ENCODE results near the gene CYP26A1.

Gene CYP26A1

DNA sequence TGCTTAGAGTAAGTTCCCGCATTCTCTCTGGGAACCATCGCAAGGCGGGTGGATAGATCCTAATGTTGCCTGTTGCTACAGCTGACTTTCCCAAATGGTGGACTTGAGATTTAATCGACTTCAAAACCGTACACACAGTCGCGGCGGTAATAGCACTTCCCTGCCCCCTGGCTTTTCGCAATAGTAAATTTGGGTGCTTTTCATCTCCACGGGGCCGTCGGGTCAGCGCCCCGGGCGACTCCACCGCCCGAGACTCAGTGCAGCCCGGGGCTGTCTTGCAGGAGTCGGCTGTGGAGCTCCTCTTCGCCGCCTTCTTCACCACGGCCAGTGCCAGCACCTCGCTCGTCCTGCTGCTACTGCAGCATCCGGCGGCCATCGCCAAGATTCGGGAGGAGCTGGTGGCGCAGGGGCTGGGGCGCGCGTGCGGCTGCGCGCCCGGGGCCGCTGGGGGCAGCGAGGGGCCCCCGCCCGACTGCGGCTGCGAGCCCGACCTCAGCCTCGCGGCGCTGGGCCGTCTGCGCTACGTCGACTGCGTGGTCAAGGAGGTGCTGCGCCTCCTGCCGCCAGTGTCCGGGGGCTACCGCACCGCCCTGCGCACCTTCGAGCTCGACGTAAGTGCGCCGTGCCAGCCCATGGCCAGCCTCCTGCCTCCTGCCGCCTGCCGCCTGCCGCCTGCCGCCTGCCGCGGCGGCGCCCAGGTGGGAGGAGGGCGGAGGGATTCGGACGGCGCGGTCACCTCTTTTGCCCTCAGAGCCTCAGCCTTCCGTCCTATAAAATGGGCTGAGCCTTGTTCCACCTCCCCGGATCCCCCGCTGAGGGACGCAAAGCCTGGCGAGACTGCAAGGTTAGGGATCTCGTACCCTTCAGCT, 7.8 kb upstream of the CYP26A1 start:
- DNase-seq = no peak

DNA sequence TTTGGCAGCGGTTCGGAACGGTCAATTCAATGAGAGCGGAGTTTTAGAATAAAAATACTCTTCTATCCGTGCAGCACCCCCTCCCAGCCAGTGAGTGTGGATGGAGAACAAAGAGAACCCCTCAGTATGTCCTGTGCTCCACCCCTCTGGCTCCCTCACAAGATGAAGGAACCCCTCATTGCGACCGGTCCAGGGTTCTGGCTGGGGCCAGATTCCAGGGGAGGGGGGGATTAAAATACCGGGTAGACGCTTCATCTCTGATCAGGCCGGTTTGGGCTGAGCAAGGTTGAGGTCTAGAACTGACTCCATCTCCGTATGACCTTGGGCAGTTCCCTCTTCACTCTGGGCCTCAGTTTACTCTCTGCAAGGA, 7.2 kb upstream of the CYP26A1 start:
- no peak for DNase-seq

DNA sequence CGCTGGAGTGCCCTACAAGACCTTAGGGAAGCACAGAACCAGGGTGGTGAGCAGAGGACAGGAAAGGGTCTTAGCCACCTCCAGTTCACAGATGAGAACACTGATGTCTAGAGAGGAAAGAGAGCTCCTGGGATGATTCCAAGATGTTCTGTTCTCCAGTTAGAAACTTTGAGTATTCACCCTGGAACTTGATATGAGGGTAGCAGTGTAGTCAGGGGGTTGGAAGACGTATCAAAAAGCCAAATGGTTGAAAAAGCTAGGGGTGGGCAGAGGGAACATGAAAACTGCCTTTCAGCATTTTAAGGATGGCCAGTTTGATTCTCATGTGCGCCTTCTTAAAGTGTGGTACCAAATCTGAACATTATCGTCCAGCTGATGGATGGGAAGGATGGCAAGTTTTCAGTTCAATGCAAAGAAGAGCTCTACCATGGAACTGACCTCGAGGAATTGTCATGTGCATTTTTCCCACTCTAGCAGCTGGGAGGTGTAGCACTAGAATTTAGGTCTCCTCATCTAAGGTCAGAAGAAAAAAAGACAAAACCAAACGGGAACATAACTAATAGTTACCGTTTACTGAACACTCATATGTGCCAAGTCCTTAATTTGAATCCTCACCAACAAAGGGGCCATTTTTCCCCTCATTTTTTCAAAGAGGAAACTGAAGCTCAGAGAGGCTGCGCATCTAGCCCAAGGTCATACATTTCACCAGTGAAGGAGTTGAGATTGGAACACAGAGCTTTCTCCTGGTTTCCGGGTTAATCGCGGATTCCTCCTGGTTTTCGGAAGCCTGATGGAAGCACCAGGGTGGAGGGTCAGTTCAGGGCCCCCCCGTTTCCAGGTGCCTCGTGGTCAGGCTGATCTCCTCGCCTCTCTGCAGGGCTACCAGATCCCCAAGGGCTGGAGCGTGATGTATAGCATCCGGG, 6.0 kb upstream of the CYP26A1 start:
- DNase-seq = no peak

DNA sequence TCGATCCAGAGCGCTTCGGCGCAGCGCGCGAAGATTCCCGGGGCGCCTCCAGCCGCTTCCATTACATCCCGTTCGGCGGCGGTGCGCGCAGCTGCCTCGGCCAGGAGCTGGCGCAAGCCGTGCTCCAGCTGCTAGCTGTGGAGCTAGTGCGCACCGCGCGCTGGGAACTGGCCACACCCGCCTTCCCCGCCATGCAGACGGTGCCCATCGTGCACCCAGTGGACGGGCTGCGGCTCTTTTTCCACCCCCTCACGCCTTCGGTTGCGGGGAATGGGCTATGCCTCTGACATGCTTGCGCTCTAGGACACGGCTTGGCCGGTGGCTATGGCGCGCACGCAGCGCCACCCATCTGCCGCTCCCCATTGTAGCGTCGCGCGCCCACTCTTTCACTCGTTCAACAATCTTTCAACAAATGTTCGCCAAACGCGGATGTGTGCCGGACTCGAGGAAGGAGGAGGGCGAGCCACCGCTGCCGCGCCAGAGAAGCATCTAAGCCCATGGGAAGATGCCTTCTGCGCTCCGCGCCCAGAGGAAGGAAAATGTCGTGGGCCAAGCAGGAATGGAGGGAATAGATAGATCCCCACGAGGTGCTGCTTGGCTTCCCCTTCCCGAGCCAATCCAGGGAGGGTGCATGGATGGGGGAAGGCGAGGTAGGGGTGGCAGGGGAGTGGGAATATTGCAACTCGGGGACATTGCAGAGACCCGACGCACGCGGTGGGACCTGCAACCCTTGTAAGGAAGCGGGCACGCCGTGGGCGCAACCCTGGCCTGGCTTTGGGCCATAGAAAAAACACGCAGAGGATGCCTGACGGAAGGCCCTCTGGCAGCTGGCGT, 5.1 kb upstream of the CYP26A1 start:
- DNase-seq = no peak

DNA sequence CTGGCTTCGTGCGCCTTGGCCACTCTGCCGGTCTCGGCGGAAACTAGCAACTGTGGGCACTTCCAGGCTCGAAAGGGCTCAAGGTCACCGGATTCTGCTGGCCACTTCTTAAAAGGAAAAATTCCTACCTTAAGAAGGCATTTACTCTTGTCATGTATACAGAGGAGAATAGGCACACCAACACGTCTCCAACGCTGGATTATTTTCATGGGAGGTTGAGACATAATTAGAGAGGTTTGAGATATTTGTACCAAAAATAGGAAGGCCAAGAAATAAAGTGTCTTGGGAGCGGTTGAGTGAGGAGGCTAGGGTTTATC, 4.5 kb upstream of the CYP26A1 start:
- DNase-seq = no peak

DNA sequence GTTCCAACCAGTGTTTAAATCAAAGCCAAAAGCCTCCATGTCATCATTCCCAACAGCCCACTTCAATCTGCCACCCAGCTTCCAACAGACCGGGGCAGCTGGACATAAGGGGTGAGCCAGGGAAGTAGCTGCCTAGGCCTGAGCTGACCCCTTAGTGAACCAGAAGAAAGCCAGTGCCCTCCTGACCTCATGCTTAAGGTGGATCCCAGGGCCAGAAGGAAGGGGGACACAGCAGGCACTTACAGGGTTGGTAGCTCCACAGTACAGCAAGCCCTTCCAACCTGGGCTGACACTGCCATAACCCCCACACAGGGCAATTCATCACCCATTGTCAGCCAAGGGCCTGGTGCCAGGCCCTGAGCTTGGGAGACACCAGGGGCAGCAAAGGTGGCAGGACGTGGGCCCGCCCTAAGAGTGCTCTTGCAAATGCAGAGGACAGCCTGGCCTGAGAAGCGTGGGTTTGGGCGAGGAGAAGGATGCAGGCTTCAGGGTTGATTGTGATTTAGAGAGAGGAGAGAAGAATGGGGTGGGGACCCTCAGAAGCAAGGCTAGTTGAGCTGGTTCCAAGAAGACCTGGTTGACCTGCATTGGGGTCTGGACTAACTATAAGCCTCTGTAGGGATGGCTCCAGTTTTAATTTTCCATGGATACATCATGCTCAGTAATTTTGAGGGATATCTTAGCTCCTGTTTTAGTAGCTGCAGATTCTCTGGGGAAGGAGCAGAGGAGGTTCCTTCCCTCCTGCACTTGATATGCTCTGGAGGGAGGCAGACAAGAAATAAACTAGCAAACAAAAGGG, 3.1 kb upstream of the CYP26A1 start:
- DNase-seq = no peak

DNA sequence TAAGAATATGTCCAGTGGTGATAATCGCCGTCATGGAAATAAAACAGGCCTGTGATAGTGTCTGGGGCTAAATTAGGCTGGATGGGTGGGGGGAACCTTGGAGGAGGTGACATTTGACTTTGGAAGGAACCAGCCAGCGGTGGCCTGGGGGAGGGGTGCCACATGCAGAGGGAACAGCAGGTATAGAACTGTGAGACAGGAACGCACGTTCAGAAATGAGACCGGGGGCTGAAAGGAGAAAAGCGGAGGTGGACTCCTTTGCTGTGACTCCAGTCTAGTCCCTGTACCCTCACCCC, 2.6 kb upstream of the CYP26A1 start:
- DNase-seq = no peak

DNA sequence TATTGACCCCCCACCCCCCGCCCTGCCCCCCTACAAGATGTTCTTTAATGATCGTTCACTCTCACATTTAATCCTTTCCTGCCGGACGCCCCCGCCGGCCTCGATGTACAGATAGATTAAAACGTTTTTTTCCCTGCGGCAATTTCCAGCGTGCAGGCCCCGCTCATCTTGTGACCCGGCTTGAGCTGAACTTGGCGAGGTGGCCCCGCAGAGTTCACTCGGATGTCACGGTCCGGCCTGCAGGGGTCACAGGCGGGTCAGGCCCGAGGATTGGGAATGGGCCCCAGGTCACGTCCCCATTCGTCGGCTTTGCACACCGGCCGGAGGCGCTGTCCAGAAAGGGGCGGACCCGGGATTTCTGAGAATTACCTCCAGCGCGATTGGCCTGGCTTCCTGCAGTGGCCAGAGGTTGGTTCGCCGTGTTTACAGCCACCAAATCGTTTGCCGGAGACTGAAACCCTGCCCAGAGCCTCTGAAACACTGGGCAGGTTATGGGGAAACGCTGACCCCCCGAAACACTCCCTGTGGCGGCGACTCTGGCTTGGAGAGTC, 1.9 kb upstream of the CYP26A1 start:
- no peak for DNase-seq

DNA sequence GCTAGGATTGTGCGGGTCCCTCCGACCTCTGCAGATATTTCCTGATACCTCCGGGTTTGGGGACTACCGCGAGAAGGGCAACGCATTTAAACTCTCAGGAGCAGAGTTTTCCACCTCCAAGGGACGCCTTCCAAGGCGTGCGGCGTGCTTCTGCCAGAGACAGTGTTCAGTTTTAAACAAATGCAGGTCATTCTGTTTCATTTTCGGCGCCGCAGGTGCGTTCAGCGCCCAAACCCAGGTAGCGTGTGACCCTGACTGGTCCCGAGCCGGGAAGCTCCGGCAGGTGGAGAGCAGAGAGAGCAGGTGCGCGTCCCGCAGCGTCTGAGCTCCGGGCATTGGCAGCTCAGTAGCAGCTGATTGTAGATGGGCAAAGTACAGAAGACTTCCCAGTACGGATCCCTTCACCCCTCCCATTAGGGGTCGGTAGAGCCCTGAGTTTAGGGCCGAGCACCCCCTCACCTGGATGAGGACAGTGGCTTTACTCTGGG, 1.4 kb upstream of the CYP26A1 start:
- no peak for DNase-seq

DNA sequence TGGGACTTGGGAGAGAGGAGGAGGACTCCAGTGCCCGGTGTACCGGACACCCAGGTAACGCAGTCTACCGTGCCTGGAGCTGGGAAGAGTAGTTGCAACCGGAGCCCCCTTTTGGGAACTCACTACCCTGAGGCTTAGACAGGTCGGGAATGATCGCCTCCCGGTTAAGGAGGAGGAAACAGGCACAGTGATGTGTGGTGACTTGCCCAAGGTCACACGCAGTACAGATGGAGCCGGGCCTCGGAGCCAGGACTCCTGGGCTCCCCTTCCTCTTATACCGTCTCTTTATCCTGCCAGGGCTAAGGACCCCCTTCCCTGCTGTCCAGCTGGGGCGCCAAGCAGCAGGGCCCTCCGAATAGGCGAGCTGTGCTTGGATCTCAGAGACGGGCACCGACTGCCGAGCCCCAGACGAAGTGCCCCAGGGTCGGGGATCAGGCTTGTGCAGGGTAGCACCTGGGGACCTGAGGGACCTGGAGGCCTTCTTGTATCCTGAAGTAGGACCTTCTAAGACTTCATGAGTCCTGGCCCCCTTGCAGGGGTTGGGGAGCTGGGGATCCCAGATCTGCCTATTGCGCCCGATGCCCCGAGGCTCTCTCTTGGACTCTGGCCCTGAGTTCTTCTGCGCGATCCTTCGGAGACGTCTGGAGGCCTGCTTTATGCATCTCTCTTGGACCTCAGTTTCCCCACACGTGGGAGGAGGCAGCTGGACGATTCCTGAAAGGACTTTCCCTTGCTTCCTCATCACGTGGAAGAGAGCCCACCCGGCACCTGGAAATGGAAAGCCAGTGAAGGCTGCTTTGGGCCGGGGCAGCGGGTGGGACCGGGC, 767 bp upstream of the CYP26A1 start:
- no peak for DNase-seq

DNA sequence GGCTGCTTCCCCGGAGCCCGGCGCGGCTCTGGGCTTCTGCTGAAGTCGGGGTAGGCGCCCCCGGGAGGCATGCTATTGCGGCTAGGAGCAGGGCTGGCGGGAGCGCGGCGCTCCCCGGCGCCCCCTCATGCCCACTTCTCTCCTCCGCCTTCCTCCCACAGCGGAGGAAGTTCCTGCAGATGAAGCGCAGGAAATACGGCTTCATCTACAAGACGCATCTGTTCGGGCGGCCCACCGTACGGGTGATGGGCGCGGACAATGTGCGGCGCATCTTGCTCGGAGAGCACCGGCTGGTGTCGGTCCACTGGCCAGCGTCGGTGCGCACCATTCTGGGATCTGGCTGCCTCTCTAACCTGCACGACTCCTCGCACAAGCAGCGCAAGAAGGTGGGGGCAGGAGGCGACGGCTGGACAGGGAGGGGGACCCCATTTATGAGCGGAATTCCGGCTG, 479 bp downstream of the CYP26A1 start:
- no peak for DNase-seq

DNA sequence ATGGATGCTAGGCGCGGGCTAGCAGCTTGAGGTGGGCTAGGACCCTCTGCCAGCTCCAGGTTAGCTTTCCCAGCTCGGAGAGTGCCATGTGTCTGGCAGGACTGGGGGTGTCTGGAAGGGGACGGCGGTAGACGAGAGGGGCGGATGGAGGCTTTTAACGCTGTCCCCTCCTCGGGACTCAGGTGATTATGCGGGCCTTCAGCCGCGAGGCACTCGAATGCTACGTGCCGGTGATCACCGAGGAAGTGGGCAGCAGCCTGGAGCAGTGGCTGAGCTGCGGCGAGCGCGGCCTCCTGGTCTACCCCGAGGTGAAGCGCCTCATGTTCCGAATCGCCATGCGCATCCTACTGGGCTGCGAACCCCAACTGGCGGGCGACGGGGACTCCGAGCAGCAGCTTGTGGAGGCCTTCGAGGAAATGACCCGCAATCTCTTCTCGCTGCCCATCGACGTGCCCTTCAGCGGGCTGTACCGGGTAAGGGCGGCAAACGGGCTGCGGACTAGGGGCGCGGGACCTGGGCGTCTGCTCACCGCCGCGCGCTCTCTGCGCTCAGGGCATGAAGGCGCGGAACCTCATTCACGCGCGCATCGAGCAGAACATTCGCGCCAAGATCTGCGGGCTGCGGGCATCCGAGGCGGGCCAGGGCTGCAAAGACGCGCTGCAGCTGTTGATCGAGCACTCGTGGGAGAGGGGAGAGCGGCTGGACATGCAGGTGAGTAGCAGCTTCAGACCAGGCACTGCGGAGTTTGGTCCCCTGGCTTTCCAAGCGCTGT, 1.1 kb downstream of the CYP26A1 start:
- no peak for DNase-seq

DNA sequence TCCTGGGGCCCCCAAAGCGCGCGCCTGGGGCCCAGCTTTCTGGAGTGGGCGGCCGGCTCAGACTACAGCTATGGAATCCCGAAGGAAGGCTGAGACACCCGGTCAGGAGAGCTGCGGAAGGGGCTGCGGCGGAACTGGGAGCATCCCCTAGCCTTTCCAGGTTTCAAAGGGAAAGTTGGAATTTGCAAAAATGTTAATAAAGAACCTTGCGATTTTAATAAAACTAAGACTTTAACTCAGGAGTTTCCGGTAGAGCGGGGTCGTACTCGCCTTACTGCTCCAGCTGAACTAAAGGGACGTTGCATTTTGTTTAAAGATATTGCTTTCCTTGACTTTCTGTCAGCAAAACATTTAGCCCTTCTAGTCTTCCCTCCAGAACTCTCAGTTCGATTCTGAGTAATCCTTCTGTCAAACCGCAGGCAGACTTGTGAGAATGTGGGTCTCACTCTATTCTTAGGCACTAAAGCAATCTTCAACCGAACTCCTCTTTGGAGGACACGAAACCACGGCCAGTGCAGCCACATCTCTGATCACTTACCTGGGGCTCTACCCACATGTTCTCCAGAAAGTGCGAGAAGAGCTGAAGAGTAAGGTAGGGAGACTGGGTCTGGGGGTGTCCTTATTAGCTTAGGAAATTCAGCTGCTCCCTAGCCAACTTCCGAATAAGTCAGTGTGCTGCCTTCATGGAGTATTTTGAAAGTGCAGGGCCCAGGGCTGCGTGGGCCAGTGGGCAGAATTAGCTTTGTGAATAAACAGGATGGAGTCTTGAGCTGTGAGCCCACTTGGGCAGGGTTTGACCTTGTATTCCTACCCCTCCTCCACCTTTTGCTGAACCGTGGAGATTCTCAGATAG, 1.9 kb downstream of the CYP26A1 start:
- DNase-seq = no peak

DNA sequence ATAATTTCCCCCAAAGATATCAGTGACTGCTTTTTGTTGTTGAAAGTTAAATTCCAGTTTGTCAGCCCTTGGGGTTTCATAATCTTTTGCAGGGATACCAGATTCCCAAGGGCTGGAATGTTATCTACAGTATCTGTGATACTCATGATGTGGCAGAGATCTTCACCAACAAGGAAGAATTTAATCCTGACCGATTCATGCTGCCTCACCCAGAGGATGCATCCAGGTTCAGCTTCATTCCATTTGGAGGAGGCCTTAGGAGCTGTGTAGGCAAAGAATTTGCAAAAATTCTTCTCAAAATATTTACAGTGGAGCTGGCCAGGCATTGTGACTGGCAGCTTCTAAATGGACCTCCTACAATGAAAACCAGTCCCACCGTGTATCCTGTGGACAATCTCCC, 3.2 kb downstream of the CYP26A1 start:
- no peak for DNase-seq

DNA sequence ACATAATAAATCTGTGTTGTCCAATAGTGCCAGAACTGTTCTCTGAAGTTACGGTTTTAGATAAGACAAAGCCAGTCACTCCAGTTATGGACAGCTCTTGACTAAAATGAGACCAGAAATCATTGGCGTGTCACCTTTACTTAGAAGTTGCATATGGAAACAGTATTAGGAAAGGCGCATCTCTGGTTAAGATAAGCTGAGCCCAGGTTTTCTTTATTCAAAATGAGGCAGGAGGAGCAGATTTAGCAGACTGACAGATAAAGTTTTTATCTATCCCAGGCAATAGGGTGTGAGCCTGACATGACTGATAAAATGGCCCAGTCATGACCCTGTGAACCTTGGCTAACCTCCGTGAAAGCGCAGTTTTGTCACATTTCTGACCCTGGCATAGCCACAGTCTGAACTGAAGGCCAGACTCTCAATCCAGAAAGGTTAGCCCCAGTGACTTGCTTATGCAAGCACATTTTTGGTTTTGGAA, 4.2 kb downstream of the CYP26A1 start:
- DNase-seq = no peak

DNA sequence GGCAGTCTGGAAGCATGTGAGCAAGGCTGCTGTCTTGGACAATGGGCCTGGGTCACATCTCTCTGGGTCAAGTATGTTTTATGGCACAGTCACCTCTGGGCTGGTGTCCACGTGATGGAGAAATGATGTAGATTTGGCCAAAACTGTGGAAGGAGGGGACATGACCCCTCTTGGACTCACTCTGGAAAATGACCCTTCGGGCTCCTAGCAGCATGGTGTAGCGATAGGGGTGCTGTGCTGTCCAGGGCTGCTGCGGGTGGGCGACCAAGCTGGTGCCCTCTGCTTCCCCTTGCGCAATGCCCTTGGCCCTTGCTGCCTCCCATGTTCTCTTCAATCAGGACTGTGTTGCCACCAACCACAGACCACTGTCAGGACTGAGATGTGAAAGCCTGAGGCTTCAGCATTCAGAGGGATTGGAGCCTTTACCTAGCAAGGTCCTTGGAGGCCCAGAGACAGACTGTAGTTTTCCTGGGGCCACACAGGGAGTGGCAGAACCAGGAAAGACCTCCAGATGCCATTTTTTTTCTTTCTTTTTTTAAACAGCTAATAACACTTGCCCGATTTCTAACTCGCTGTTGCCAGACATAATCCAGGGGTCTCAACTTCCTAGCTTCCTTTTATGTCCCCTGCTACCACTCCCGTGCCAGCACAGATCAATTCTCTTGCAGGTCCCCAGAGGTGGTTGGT, 6.1 kb downstream of the CYP26A1 start:
- DNase-seq = no peak

DNA sequence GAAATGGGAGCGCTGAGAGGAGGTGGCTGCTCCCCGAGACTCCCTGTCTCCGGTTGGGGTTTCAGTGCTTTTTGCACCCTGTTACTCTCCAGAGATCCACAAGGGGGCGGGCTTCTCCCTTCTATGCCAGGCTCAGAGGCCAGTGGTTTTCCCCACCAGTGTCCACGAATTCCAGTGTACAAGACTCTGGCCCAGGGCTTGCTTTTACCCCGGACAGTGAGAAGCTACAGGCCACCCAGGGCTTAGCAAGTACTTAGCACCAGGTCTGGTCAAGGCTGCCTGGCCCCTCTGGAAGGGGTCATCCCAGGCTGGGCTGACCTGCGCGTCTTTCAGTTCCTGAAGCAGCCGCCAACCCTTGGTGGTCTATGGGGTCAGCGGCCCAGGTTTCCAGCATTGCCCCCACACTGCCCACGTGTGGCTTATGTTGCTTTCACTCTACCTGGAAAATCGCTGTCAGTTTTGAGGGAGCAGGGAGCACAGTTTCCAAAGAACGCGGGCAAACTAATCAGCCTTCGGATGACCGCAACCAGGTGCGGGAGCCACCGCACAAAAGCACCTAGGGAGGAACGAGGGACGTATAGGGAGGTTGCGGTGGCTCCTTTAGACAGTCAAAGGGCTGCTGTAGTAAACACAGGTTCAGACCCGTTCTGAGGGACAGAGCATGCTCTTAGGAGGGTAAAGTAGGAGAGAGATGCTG, 6.8 kb downstream of the CYP26A1 start:
- DNase-seq = no peak

DNA sequence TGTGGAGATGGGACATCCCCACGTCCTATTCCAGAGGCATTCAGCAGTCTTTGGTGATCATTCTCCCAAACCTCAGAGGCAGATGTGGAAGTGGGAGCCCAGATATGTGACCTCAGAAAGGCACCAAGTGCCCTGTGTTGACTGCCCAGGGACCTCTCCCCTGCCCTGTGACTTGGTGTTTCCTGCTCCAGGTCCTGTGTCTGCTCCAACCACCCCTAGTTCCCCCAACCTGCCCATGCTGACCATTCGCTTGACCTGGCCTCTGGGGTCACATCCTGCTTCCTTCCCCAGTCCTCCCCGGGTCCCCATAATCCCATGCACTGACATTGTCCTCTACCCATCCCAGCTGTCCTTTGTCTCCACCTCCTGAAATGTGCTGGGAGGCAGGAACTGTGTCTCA, 7.6 kb downstream of the CYP26A1 start:
- DNase-seq = no peak

Data from NCI-H187 (cell line).